Fibroblast of lung (primary cell): ENCODE data around the gene ASB14. TPM values are rescaled to one million over a fixed set of nuclear protein-coding genes. Genes with fewer than 3 reads are reported as not detected.

Source experiments
- DNase-seq, 2 donors: peaks; one replicate each; pipeline versions ENCODE4 v3.0.0 to v3.0.0-alpha.2; 2010; ENCODE audit warnings: low read depth in 2 of 2
- H2AFZ ChIP-seq: 2 replicates; pipeline ENCODE4 v1.5.1; 2012; ENCODE audit warnings: low read length, control low read depth, inconsistent platforms
- H3K27ac ChIP-seq: 2 replicates; pipeline ENCODE4 v1.5.1; 2011; ENCODE audit warnings: low read length, control low read depth; ENCODE audit not compliant: insufficient read depth
- H3K27me3 ChIP-seq: 2 replicates; pipeline ENCODE4 v1.5.1; 2011; ENCODE audit warnings: mild to moderate bottlenecking, low read length; ENCODE audit not compliant: control insufficient read depth, insufficient read depth
- H3K36me3 ChIP-seq: 2 replicates; pipeline ENCODE4 v1.5.1; 2011; ENCODE audit warnings: low read length; ENCODE audit not compliant: control insufficient read depth, insufficient read depth
- H3K4me1 ChIP-seq: 2 replicates; pipeline ENCODE4 v1.5.1; 2011; ENCODE audit warnings: low read length; ENCODE audit not compliant: control insufficient read depth, insufficient read depth; ENCODE audit errors: extremely low read depth
- H3K4me2 ChIP-seq: 2 replicates; pipeline ENCODE4 v1.5.1; 2011; ENCODE audit warnings: low read length, control low read depth; ENCODE audit not compliant: insufficient read depth; ENCODE audit errors: extremely low read depth
- H3K4me3 ChIP-seq, 4 experiments: fragments of 200-600 bp in 1 of 4; sonication (generic) in 1 of 4; replicated peaks in 1 of 4; 2 replicates each; pipeline ENCODE4 v1.5.1; 2011 to 2016; ENCODE audit warnings: low read length in 4 of 4, low read depth in 3 of 4, mild to moderate bottlenecking in 3 of 4, control low read depth in 2 of 4, inconsistent platforms in 1 of 4, mixed read lengths in 1 of 4; ENCODE audit not compliant: insufficient read depth in 1 of 4; ENCODE audit errors: control extremely low read depth in 1 of 4
- H3K79me2 ChIP-seq: 2 replicates; pipeline ENCODE4 v1.5.1; 2012; ENCODE audit warnings: mild to moderate bottlenecking, low read length, inconsistent platforms; ENCODE audit not compliant: control insufficient read depth, insufficient read depth
- H3K9ac ChIP-seq: 2 replicates; pipeline ENCODE4 v1.5.1; 2011; ENCODE audit warnings: mild to moderate bottlenecking, low read length, control low read depth; ENCODE audit not compliant: insufficient read depth
- H3K9me3 ChIP-seq: 2 replicates; pipeline ENCODE4 v1.5.1; 2012; ENCODE audit warnings: low read depth, low read length; ENCODE audit not compliant: control insufficient read depth, insufficient read depth
- H4K20me1 ChIP-seq: 2 replicates; pipeline ENCODE4 v1.5.1; 2011; ENCODE audit warnings: low read length; ENCODE audit not compliant: control insufficient read depth, insufficient read depth; ENCODE audit errors: extremely low read depth
- CTCF ChIP-seq, 2 donors: IDR thresholded peaks in 1 of 2; conservative IDR thresholded peaks in 1 of 2; 1 replicate in 1 of 2; 2 replicates in 1 of 2; pipeline ENCODE4 v1.5.1; 2011 to 2012; ENCODE audit warnings: low read length in 2 of 2, control low read depth in 1 of 2, inconsistent platforms in 1 of 2, low read depth in 1 of 2, mild to moderate bottlenecking in 1 of 2
- EZH2 ChIP-seq: IDR thresholded peaks from 2 replicates; pipeline ENCODE4 v1.5.1; 2012; ENCODE audit warnings: low read length, control low read depth, mild to moderate bottlenecking; ENCODE audit errors: missing control alignments
- polyA plus RNA-seq, 2 donors: library from polyadenylated mRNA; depleted of rRNA in 1 of 2; stranded (reverse) in 1 of 2; unstranded in 1 of 2; fragments of >200 nt; gene quantifications; 2 replicates each; pipeline ENCODE4 v1.2.1, GENCODE V29; 2011 to 2012; ENCODE audit warnings: missing spikeins in 1 of 2
- total RNA-seq: library from RNA; depleted of rRNA; stranded (reverse); fragments of >200 nt; gene quantifications from 2 replicates; pipeline ENCODE4 v1.2.1, GENCODE V29; 2014

Gene ASB14
- total and polyA plus RNA-seq, 2 donors (not counting 1 experiment from before 2014, with no cell fraction given): not detected

GRCh38 chr3:57233799-57234198 is 58.7 kb downstream of the ASB14 start:
- TF ChIP-seq EZH2: no peak
- peaks cover 32% of the 10 kb centered on the region for H3K79me2 ChIP-seq

GRCh38 chr3:57230006-57230405 is 62.5 kb downstream of the ASB14 start:
- TF ChIP-seq CTCF (conservative IDR thresholded peaks at IDR 0.05 in 1 of 2, IDR thresholded peaks at IDR 0.05 in 1 of 2; ENCODE audit: low read depth in 1 of 2, low read length in 2 of 2) (no peak), EZH2 (no peak)

More at GRCh38 chr3:57233799-57234198, 58.7 kb downstream of the ASB14 start:
- Histone ChIP-seq H3K4me1 (peaks cover 2% of the 10 kb centered on the region), H2AFZ (no peak overlapping the region), H3K36me3 (peaks cover 2% of the 10 kb centered on the region), H3K9me3 (no peaks in the 10 kb centered on the region), H3K4me2 (no peak overlapping the region), H4K20me1 (no peaks in the 10 kb centered on the region), H3K27ac (no peak overlapping the region), H3K27me3 (no peaks in the 10 kb centered on the region), H3K9ac (no peak overlapping the region), H3K4me3 (no peak overlapping the region)
- no peak for DNase-seq

GRCh38 chr3:57227930-57228751 is 64.3 kb downstream of the ASB14 start:
- peak overlapping the region; percentile 83 for H3K4me2 ChIP-seq
- no peaks in the 10 kb centered on the region for H3K36me3 ChIP-seq
- H3K9ac ChIP-seq: peak overlapping the region; percentile 87
- H3K27me3 ChIP-seq: no peaks in the 10 kb centered on the region
- no peak for TF ChIP-seq EZH2
- no peak for TF ChIP-seq CTCF (conservative IDR thresholded peaks at IDR 0.05 in 1 of 2, IDR thresholded peaks at IDR 0.05 in 1 of 2; ENCODE audit: low read depth in 1 of 2, low read length in 2 of 2)
- peak; percentile 55 to 71 for DNase-seq
- H3K79me2 ChIP-seq: peaks cover 33% of the 10 kb centered on the region
- H3K4me3 ChIP-seq: peak overlapping the region; percentile 54 to 92 (median 72)
- peak overlapping the region; percentile 71 for H2AFZ ChIP-seq
- H4K20me1 ChIP-seq: no peaks in the 10 kb centered on the region
- H3K4me1 ChIP-seq: peaks cover 2% of the 10 kb centered on the region
- H3K27ac ChIP-seq: peak overlapping the region; percentile 63
- H3K9me3 ChIP-seq: no peaks in the 10 kb centered on the region

More at GRCh38 chr3:57230006-57230405, 62.5 kb downstream of the ASB14 start:
- Histone ChIP-seq H3K4me3 (no peak overlapping the region), H3K4me2 (no peak overlapping the region), H3K9ac (no peak overlapping the region), H3K79me2 (peaks cover 39% of the 10 kb centered on the region), H3K27ac (no peak overlapping the region), H3K4me1 (peaks cover 2% of the 10 kb centered on the region), H4K20me1 (no peaks in the 10 kb centered on the region), H3K9me3 (no peaks in the 10 kb centered on the region), H3K27me3 (no peaks in the 10 kb centered on the region), H2AFZ (no peak overlapping the region), H3K36me3 (no peaks in the 10 kb centered on the region)
- DNase-seq: no peak
